NCI-H460 (cell line): ENCODE results near the gene METTL9. TPM values are rescaled to one million over a fixed set of nuclear protein-coding genes. Genes with fewer than 3 reads are reported as not detected.
"Not testable (repeated sequence)": the region's sequence is repeated elsewhere in the genome, so short reads cannot be mapped to it uniquely, and the experiment has no call there.

ENCODE experiments used
- DNase-seq: peaks from one replicate; pipeline ENCODE4 v3.0.0-alpha.2; 2016; ENCODE audit warnings: low read depth; ENCODE audit errors: extremely low read depth
- total RNA-seq: library from RNA; depleted of rRNA; stranded (reverse); fragments of >200 nt; shearing (Covaris generic); gene quantifications from 2 replicates; pipeline ENCODE4 v1.2.3, GENCODE V29; 2014

Gene METTL9
- total RNA-seq, 1 experiment from 2014 or later, result 259 TPM

DNA sequence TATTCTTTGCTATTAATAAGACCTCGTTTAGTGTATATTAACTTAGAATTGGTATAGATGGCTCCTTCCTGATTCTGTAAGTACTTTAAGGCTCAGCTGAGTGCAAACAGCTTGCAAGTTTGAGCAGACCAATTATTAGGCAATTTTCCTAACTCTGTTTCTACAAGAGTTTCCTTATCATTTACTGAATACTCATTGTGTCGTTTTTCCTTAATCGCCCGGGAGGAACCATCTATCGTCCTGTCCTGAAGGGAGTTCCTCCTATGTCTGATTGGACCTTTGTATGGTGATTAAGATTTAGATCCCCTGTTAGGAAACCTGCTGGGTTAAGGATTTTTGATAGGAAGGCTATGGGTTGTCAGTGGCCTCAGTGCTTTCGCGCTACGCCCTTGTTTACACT is 32.0 kb downstream of the METTL9 start:
- DNase-seq, result not testable (repeated sequence)

DNA sequence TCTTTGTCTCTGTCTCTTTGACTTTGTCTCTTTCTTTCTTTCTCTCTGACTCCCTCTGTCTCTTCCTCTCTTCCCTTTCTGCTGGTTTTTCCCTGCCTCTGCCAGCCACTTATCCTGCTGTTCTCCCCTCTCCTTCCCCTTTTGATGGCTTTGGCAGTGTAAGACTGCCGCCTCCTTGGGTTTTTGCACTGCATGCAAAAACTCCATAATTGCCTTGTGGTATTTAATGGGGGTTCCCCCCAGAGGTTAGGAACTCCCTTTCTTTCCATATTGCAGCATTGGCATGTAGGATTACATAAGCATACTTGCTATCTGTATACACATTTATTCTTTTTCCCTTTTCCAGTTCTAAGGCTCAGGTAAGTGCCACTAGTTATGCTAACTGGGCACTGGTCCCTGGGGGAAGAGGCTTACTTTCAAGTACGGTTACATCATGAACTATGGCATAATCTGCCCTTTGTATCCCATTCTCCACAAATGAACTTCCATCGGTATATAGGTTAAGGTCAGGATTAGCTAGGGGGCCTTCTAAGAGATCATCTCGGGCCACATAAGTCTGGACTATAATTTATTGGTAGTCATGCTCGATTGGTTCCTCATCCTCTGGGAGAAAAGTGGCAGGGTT is 32.7 kb downstream of the METTL9 start:
- not testable (repeated sequence) for DNase-seq

DNA sequence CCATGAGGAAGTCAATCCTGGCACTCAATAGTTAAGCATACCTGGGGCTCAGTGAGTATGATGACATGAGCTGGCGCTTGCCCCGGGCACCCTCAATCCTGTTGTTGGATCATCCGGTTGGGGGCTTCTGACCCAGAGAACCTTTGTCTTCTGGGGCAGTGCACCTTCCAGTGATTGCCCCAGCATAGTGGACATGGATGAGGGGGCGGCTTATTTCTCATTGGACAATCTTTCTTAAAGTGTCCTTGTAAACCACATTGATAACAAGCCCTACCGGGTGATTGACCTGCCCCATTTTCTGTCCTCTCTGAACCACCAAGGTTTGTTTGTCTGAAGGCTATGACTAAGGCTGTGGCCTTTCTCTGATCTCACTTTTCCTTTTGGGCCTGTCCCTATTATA is 34.8 kb downstream of the METTL9 start:
- no peak for DNase-seq

DNA sequence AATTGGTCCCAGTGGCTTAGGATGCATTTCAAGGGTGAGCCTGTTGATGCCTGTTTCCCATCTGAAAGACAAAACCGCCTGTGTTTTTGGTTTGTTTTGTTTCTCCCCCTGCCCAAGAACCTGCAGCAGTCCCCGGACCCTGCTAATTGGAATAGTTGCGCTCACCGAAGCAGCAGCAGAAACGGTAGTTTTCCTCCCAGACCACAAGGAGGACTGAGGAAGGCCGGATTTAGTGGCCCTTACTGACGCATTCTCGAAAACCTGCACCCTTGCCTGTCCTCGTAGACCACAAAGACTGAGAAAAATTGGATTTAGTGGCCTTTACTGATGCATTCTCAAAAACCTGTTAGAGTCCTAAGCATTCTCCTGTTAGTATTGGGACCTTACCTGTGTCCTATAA is 36.3 kb downstream of the METTL9 start:
- not testable (repeated sequence) for DNase-seq

- DNase-seq, result no peak
Observed at GRCh38 chr16:21637032-21637968, 37.9 kb downstream of the METTL9 start.

GRCh38 chr16:21638573-21638975 is 39.2 kb downstream of the METTL9 start:
- DNase-seq, result peak; percentile 19

GRCh38 chr16:21639493-21639892 is 40.1 kb downstream of the METTL9 start:
- DNase-seq, result no peak

- no peak for DNase-seq
Observed at GRCh38 chr16:21641916-21642315, 42.5 kb downstream of the METTL9 start.

DNA sequence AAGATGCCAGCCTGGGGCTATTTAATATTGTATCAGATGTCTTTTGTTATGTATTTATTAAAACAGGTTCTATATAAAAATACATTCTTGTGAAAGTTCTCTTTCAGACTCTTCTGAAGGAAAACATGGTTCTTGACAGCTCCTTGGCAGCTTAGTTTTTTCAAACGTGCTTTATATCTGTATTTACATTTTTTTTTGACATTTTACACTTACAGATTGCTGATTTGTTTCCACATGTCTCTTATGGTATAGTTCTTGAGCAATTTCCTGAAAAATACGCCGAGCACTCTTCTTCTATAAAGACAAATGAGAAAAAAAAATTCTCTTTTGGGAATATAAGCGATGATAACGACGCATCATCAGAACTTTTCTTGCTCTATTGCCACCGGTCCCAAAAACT is 43.5 kb downstream of the METTL9 start:
- DNase-seq, result no peak

GRCh38 chr16:21643785-21644184 is 44.4 kb downstream of the METTL9 start:
- no peak for DNase-seq

- no peak for DNase-seq
Observed at GRCh38 chr16:21644674-21645073, 45.3 kb downstream of the METTL9 start.

DNA sequence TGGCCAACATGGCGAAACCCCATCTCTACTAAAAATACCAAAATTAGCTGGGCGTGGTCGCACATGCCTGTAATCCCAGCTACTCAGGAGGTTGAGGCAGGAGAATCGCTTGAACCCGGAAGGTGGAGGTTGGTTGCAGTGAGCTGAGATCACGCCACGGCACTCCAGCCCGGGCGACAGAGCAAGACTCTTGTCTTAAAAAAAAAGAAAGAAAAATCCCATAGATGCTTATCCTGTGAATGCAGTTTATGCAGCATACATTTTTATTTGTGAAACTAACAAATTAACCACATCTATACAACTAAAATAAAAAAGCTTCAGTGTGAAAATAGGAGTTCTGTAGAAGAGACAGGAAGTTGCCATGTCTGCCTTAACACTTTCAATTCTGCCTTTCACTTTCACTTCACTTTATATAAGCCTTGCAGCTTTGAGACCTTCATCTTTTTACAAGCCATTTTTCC is 45.9 kb downstream of the METTL9 start:
- DNase-seq, result no peak

- DNase-seq, result no peak
Observed at GRCh38 chr16:21646091-21646490, 46.7 kb downstream of the METTL9 start.

DNA sequence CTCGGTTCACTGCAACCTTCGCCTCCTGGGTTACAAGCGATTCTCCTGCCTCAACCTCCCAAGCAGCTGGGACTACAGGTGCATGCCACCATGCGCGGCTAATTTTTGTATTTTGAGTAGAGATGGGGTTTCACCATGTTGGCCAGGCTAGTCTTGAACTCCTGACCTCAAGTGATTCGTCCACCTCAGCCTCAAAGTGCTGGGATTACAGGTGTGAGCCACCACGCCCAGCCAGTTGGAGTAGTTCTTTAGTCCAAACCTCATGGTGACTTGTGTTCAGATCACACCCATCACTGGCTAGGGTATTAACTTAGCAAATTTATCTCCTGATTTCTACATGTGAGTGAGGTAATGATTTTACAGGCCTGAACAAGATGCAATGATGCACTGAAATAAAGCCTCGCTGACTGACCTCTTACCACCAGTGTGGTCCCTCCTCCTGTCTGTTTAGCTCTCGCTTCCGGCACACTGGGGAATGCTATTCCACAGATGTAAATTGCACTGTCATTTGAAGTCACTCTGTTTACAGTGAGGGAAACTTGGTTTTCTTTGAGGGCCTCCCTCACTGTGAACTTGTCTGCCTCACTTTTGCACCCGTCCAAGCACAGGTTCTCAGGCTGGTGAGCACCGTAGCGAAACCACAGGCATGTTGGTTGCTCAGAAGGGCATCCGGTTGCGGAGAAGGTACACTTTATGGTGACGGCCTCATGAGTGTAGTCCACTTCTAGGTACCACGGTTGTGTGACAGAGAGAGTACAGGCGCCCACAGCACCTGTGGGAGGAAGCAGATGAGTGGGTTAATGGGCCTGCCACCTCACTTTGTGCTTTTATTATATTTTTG is 47.6 kb downstream of the METTL9 start:
- DNase-seq, result no peak

- no peak for DNase-seq
Observed at GRCh38 chr16:21647562-21648164, 48.3 kb downstream of the METTL9 start.

DNA sequence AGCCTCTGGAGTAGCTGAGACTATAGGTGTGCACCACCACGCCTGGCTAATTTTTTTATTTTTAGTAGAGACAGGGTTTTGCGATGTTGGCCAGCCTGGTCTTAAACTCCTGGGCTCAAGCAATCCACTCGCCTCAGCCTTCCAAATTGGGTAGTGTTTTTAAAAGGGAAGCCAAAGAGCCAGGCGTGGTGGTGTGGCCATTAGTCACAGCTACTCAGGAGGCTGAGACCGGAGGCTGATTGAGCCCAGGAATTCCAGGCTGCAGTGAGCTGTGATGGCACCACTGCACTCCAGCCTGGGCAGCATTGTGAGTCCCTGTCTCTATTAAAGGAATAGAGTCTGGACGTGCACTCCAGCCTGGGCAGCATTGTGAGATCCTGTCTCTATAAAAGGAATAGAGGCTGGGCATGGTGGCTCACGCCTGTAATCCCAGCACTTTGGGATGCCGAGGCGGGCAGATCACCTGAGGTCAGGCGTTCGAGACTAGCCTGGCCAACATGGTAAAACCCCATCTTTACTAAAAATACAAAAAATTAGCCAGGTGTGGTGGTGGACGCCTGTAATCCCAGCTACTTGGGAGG is 50.5 kb downstream of the METTL9 start:
- DNase-seq, result not testable (repeated sequence)

GRCh38 chr16:21650521-21650920 is 51.1 kb downstream of the METTL9 start:
- no peak for DNase-seq

GRCh38 chr16:21651515-21651914 is 52.1 kb downstream of the METTL9 start:
- DNase-seq, result no peak

DNA sequence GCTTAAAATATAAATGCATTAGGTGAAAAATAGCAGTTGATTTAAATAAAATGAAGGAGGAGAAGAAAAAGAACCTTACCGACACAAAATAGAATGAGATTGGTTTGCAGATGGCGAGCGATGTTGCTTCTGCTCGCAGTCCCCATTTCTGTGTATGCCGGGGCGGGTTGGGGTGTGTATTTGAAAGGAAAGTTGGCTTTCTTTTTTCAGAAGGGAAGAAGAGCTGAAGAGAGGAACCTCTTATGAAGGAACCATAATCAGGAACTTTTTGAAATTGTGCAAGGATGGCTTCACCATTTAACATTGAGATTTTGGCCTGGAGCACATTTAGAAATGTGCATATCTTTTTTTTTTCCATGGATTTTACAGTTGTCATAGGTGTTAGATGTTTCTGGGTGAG is 53.1 kb downstream of the METTL9 start, which contains the start of gene IGSF6:
Gene IGSF6 (minus strand): TSS at position 156 of the 400 bp plus-strand sequence. CDS start 10 bp downstream, at position 146.
- DNase-seq, result no peak

DNA sequence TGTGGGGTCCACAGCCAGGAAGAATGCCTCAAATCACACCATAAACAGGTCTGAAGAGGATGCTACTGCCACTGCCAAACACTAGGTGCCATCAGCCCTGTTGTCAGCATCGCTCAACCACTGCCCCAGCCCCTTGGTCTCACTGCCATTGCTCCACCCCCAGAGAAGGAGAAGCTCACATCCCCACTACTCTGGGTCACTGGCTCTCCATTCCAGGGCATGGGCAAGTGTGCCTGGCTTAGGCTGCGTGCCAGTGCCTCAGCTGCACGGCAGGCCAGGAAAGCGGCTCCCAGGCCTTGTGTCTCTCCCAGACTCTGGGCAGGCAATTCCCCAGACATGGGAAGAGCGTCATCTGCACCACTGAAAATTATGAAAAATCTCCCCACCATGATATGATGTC is 54.2 kb downstream of the METTL9 start:
- DNase-seq, result no peak
